HG03520 (cell line): ENCODE results near the gene NDOR1.

Experiments
- ATAC-seq: cut with Tn5 transposase; IDR thresholded peaks from one replicate; pipeline ENCODE4 v1.9.1; 2021; ENCODE audit warnings: mild to moderate bottlenecking, moderate library complexity; ENCODE audit not compliant: unreplicated experiment

The NDOR1 gene

GRCh38 chr9:137205126-137206069, at the start of gene NDOR1, which contains the start of gene TMEM203:
Gene NDOR1 (plus strand): TSS chr9:137205700. CDS start chr9:137205778, 78 bp downstream.
Gene TMEM203 (minus strand): TSS chr9:137205648. CDS start chr9:137205414, 234 bp downstream.
- peak; percentile 34 for ATAC-seq

DNA sequence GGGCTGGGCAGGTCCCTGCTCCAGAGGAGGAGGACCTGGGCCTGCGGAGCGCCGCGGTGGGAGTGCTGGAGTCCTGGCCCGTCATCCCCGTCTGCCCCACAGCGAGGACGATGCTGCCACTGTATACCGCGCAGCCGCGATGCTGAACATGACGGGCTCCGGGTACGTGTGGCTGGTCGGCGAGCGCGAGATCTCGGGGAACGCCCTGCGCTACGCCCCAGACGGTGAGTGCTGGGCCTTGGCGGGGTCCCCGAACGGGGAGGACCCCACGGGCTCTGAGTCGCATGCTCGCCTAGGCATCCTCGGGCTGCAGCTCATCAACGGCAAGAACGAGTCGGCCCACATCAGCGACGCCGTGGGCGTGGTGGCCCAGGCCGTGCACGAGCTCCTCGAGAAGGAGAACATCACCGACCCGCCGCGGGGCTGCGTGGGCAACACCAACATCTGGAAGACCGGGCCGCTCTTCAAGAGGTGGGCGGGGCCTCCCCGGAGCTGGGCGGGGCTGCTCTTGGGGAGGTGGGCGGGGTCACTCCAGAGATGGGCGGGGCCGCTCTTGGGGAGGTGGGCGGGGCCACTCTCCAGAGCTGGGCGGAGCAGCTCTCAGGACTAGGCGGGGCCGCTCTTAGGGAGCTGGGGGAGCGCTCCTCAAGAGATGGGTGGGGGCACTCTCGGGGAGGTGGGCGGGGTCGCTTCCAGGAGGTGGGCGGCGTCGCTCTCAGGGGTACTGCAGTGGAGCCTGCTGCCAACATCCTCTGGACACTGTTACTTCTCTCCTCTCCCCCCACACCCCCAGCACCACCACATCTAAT, 48.7 kb upstream of the NDOR1 start:
- no peak for ATAC-seq

- ATAC-seq, result no peak
Observed at GRCh38 chr9:137157618-137158415, 47.7 kb upstream of the NDOR1 start.

DNA sequence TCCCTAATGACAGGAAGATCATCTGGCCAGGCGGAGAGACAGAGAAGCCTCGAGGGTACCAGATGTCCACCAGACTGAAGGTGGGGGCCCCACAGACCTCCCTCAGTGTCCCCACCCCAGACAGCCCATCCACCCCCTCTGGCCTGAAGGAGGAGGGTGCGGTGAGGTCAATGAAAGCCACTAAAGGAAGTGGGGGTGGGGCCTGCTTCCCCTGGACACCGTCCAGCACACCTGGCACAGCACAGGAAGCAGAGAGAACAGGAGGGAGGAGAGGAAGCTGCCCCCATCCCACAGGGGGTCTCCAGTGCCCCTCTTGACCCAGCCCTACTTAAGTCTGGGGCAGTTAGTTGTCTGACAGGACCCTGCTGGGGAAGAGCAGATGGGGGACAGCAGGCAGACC, 46.9 kb upstream of the NDOR1 start:
- ATAC-seq, result no peak

GRCh38 chr9:137159105-137160053, 46.1 kb upstream of the NDOR1 start:
- ATAC-seq, result no peak

- ATAC-seq, result no peak
Observed at GRCh38 chr9:137160054-137160425, 45.5 kb upstream of the NDOR1 start.

- ATAC-seq, result no peak
Observed at GRCh38 chr9:137160716-137161557, 44.6 kb upstream of the NDOR1 start.

GRCh38 chr9:137161558-137162486, 43.7 kb upstream of the NDOR1 start:
- no peak for ATAC-seq

GRCh38 chr9:137162505-137163364, 42.8 kb upstream of the NDOR1 start:
- no peak for ATAC-seq

DNA sequence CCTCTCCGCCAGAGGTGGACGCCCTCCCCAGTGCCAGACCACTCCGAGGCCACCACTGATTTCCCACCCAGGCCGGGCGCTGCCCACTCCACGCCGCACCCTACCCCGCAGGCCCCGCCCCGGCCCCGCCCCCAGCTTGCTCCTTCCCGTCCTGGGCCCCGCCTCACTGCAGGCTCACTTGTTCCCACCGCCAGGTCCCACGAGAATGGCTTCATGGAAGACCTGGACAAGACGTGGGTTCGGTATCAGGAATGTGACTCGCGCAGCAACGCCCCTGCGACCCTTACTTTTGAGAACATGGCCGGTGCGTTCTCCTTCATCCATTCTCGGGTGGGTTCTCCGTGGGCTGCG, 42.2 kb upstream of the NDOR1 start:
- ATAC-seq, result no peak

DNA sequence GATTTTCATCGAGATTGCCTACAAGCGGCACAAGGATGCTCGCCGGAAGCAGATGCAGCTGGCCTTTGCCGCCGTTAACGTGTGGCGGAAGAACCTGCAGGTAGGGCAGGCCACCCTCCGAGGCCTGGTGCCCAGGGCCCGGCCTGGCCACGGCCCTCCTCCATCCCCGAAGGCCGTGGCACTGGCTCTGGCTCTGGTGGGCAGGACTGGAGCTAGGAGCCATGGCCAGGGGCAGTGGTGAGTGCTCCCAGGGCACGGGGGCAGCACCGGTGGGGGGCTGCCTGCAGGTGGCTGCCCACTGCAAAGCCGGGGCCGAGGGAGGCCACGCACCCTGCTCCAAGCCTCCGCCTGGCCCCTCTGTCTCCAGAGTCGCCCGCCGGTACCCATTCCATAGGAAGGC, 41.7 kb upstream of the NDOR1 start:
- ATAC-seq, result no peak

DNA sequence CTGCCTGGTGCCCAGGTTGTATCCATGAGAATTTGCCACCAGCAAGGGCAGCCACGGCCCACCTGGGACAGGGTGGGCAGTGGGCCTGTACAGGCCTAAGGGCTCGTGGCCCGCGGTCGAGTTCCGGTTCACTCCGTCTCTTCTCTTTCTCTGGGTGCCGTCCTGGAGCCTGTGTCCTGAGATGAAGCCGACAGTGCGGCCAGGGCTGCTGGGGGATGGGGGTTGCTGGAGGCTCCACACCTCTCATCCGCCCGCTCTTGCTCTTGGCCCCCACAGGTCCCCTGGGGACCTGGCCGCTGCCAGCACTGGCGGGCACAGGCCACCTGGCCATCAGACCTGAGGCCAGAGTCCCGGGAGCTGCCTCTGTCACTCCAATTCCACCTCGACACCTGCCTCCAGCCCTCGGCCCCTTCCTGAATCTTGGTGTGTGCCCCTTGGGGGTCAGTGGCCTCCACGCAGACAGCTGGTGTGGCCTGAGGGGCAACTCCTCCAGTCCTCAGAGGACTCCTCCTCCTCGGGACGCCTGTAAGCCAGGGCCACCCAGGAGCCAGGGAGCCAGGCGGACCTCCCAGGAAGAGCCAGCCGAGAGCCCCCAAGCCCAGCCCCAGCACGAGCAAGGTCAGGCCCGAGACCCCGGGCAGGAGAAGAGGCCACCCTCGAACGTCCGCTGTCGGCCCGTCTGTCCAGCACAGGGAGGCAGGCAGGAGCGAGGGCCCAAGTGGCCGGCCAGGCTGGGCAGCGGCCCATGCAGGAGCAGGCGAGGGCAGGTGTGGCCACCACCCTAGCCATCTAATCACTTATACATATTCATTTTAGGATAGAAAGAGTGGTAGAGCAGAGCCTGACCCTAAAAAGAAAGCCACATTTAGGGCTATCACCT, 40.9 kb upstream of the NDOR1 start:
- no peak for ATAC-seq

- ATAC-seq, result no peak
Observed at GRCh38 chr9:137165250-137165836, 40.2 kb upstream of the NDOR1 start.

DNA sequence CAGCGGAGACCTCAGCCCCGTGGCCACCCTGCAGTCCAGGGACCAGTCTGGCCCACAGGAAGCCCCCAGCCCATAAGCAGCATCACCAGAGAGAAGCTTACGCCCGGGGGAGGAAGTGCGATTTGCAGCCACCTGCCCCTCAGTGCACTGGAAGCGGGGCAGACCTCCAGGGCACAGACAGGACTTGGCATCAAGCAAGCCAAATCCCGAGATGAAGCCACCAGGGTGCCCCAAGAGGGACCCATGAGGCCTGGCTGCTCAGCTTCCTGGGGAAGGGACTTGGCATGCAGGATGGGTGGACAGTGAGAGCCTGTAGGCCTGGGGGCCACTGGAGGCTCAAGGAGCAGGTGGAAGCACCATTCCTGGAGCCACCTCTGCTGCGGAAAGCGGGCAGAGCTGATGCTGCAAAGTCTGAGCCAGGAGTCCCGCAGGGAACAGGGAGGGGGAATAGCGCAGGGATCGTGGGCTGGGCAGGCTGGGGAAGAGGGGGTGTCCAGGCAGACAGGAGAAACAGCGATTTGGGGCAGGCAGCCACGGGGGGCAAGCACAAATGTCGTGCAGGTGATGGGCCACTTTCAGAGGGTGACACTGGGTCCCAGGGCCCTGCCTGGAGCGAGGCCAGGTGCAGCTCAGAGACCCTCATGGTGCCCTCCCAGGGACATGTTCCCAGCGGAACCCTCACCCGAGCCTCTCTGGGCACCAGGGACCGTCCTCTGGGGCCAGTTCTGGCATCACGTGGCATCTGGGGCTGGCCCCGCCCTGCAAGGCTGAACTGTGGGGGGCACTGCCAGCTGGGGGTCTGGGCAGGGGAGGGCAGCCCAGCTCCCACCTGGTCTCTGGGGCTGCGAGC, 38.9 kb upstream of the NDOR1 start:
- no peak for ATAC-seq

DNA sequence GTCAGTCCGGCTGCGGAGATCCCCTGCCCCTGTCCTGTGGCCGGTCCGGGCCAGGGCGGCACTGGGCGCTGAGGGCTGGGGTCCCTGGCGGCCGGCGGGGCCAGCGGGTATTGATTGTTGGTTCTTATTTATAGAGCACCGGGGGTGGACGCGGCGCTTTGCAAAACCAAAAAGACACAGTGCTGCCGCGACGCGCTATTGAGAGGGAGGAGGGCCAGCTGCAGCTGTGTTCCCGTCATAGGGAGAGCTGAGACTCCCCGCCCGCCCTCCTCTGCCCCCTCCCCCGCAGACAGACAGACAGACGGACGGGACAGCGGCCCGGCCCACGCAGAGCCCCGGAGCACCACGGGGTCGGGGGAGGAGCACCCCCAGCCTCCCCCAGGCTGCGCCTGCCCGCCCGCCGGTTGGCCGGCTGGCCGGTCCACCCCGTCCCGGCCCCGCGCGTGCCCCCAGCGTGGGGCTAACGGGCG, 38.2 kb upstream of the NDOR1 start:
- ATAC-seq, result no peak
